PC-3 (cell line): Measurements from ENCODE around the gene AFF2.

Experiments used
- EZH2 ChIP-seq: fragments of 300-600 bp; sonication (generic); IDR thresholded peaks from one replicate; pipeline ENCODE4 v1.6.1; 2017; ENCODE audit warnings: antibody characterized with exemption, mild to moderate bottlenecking, low read length; ENCODE audit not compliant: unreplicated experiment
- EZH2phosphoT487 ChIP-seq: fragments of 300-600 bp; sonication (generic); IDR thresholded peaks from 2 replicates; pipeline ENCODE4 v1.6.1; 2018; ENCODE audit warnings: mild to moderate bottlenecking, antibody characterized with exemption, low read length, borderline replicate concordance
- TF ChIP-seq, protein P1 (sequence below): fragments of 300-600 bp; sonication (generic); conservative IDR thresholded peaks from 2 replicates; pipeline ENCODE4 v1.5.1; 2017; ENCODE audit warnings: antibody characterized with exemption, low read depth, mild to moderate bottlenecking, low read length

DNA sequence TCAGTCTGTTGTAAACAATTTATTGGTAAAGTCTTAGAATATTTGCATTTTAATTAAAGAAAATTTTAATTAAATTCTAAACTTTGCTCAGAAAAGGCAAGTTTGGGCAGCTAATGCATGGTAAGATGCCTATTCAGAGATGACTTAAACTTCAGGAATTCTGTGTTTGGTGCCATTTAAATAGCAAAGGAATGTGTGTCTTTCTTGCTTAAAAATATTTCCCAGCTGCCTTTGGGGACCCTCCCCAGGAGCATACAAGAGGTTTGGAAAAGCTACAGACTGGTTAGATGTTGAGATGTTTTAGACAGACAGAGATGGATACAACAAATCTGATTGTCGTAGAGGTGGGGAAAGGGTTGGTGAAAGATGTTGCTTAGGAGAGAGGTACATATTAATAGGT is 36.5 kb downstream of the AFF2 start:
- TF ChIP-seq EZH2 (no peak), EZH2phosphoT487 (no peak)
- TF ChIP-seq, protein P1, sequence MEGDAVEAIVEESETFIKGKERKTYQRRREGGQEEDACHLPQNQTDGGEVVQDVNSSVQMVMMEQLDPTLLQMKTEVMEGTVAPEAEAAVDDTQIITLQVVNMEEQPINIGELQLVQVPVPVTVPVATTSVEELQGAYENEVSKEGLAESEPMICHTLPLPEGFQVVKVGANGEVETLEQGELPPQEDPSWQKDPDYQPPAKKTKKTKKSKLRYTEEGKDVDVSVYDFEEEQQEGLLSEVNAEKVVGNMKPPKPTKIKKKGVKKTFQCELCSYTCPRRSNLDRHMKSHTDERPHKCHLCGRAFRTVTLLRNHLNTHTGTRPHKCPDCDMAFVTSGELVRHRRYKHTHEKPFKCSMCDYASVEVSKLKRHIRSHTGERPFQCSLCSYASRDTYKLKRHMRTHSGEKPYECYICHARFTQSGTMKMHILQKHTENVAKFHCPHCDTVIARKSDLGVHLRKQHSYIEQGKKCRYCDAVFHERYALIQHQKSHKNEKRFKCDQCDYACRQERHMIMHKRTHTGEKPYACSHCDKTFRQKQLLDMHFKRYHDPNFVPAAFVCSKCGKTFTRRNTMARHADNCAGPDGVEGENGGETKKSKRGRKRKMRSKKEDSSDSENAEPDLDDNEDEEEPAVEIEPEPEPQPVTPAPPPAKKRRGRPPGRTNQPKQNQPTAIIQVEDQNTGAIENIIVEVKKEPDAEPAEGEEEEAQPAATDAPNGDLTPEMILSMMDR, result no peak
